A673 (cell line): Measurements from ENCODE around the gene NRG3. TPM values are rescaled to one million over a fixed set of nuclear protein-coding genes. Genes with fewer than 3 reads are reported as not detected.

ENCODE experiments used
- BruUV-seq: library from RNA; stranded (reverse); fragments of 400-500 nt; replicated peaks from 2 replicates; lab custom pipeline; 2021; lab: Mats Ljungman, UMichigan
- CTCF ChIA-PET: fragments of 300-600 bp; sonication (Branson Sonifier 250); formaldehyde crosslinking; loops from one replicate; lab custom pipeline; 2022; ENCODE audit warnings: antibody characterized with exemption; lab: Charles Lee
- POLR2A ChIA-PET: fragments of 300-600 bp; sonication (Branson Sonifier 250); formaldehyde crosslinking; loops from one replicate; lab custom pipeline; 2022; ENCODE audit warnings: antibody characterized with exemption; ENCODE audit not compliant: low non-redundant PET; lab: Charles Lee
- DNase-seq: peaks from one replicate; pipeline ENCODE4 v3.0.0-alpha.2; 2015; ENCODE audit warnings: low spot score
- H3K27ac ChIP-seq: fragments of 200-600 bp; sonication (generic); 2 replicates; pipeline ENCODE4 v1.5.1; 2016; ENCODE audit warnings: mixed run types, low read depth, mild to moderate bottlenecking, mixed read lengths, antibody characterized with exemption, low read length; ENCODE audit not compliant: poor library complexity, severe bottlenecking
- H3K27me3 ChIP-seq: fragments of 200-600 bp; sonication (generic); replicated peaks from 2 replicates; pipeline ENCODE4 v1.6.1; 2017; ENCODE audit warnings: mixed run types, low read depth, mild to moderate bottlenecking, mixed read lengths, antibody characterized with exemption, low read length; ENCODE audit not compliant: insufficient read depth, poor library complexity
- H3K36me3 ChIP-seq: fragments of 200-600 bp; sonication (generic); 2 replicates; pipeline ENCODE4 v1.6.1; 2016; ENCODE audit warnings: mixed run types, mild to moderate bottlenecking, mixed read lengths, antibody characterized with exemption, low read length; ENCODE audit not compliant: insufficient read depth, poor library complexity, severe bottlenecking
- H3K4me1 ChIP-seq: fragments of 200-600 bp; sonication (generic); 2 replicates; pipeline ENCODE4 v1.6.1; 2017; ENCODE audit warnings: mixed run types, mild to moderate bottlenecking, mixed read lengths, antibody characterized with exemption, low read length; ENCODE audit not compliant: insufficient read depth, poor library complexity, severe bottlenecking
- H3K4me3 ChIP-seq: fragments of 200-600 bp; sonication (generic); 2 replicates; pipeline ENCODE4 v1.5.1; 2016; ENCODE audit warnings: low read depth, mixed run types, mild to moderate bottlenecking, mixed read lengths, low read length; ENCODE audit not compliant: poor library complexity, severe bottlenecking
- H3K9me3 ChIP-seq: fragments of 200-600 bp; sonication (generic); 2 replicates; pipeline ENCODE4 v1.6.1; 2016; ENCODE audit warnings: mixed run types, low read depth, mild to moderate bottlenecking, mixed read lengths, antibody characterized with exemption, low read length; ENCODE audit not compliant: poor library complexity, severe bottlenecking
- CTCF ChIP-seq: fragments of 300-800, 200-600 bp; sonication (generic); conservative IDR thresholded peaks from 2 replicates; pipeline ENCODE4 v1.5.1; 2017; ENCODE audit warnings: low read depth, mild to moderate bottlenecking, antibody characterized with exemption, low read length, moderate library complexity, mixed read lengths
- EZH2 ChIP-seq: fragments of 200-600 bp; sonication (generic); IDR thresholded peaks from 2 replicates; pipeline ENCODE4 v1.6.1; 2017; ENCODE audit warnings: borderline replicate concordance, low read depth, mild to moderate bottlenecking, mixed read lengths, antibody characterized with exemption, low read length; ENCODE audit not compliant: poor library complexity, severe bottlenecking
- intact Hi-C: fragments of 100-400 bp; cut with micrococcal nuclease; formaldehyde crosslinking; loops from one replicate; pipeline ENCODE4 v1.10.0; 2022; ENCODE audit not compliant: unreplicated experiment
- total RNA-seq: library from RNA; stranded (reverse); gene quantifications from 2 replicates; pipeline ENCODE4 v1.2.3, GENCODE V29; 2021

NRG3 gene
- total RNA-seq, 1 experiment from 2014 or later, result not detected

- TF ChIP-seq EZH2 (no peak), CTCF (no peak)
- Histone ChIP-seq H3K4me3 (no peak overlapping the region), H3K9me3 (peaks cover 8% of the 10 kb centered on the region), H3K4me1 (no peaks in the 10 kb centered on the region), H3K36me3 (no peaks in the 10 kb centered on the region), H3K27me3 (no peaks in the 10 kb centered on the region), H3K27ac (no peak overlapping the region)
- no peak for DNase-seq
- no TSS peak for BruUV-seq
- intact Hi-C loops, result no loop called here
- CTCF ChIA-PET, result no interaction called here
- POLR2A ChIA-PET, result no interaction called here
These were observed 363.3 kb downstream of the NRG3 start for GRCh38 chr10:82238291-82238690.

DNA sequence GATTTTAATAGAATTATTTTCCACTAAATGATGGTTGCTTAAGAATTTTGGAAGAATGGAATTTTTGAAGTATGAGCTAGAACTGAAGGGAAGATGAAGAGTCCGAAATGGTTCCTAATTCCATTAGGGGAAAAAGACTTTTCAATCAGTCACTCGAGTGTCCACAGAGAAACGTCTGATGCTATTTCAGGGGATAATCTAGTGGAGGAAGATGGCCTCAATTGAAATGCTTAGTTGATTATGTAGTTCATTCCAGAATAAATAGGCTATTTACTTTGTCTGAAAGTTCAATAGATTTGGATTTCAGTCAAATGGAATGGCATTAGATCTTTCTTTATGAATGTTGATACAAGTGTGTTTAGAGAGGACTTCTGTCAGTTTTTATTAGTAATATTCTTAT, 365.4 kb downstream of the NRG3 start:
- intact Hi-C loops, result no loop called here
- ChIA-PET CTCF (no interaction called here), POLR2A (no interaction called here)
- Histone ChIP-seq H3K9me3 (peaks cover 4% of the 10 kb centered on the region), H3K27ac (no peak overlapping the region), H3K4me1 (no peaks in the 10 kb centered on the region), H3K27me3 (no peaks in the 10 kb centered on the region), H3K36me3 (no peaks in the 10 kb centered on the region), H3K4me3 (no peak overlapping the region)
- BruUV-seq, result no TSS peak
- no peak for TF ChIP-seq CTCF
- no peak for TF ChIP-seq EZH2
- DNase-seq, result no peak

DNA sequence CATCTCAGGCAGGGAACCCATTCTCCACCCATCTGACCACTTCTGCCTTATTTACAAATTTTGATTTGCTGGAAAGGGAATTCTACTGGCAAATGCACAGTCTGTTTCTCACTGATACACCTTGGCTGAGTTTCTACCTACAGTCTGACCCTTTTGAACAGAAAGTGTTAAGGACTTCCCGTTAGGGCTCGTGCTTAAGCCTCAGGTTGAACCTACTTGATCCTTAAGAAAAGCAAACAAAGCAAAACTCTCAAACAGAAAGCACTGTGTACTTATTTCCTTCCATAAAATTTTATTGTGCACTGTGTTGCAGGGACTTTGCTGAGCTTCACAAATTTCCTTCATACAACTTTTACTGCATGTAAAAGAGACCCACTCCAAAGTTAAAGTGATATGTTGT, 367.8 kb downstream of the NRG3 start:
- H3K4me1 ChIP-seq, result no peaks in the 10 kb centered on the region
- intact Hi-C loops, result no loop called here
- H3K4me3 ChIP-seq, result no peak overlapping the region
- no peak for TF ChIP-seq CTCF
- no peak for TF ChIP-seq EZH2
- H3K36me3 ChIP-seq, result no peaks in the 10 kb centered on the region
- DNase-seq, result no peak
- peaks cover 5% of the 10 kb centered on the region for H3K9me3 ChIP-seq
- POLR2A ChIA-PET, result no interaction called here
- CTCF ChIA-PET, result no interaction called here
- BruUV-seq, result no TSS peak
- no peak overlapping the region for H3K27ac ChIP-seq
- no peaks in the 10 kb centered on the region for H3K27me3 ChIP-seq
